IPS DF 19.7 (cell line): ENCODE measurements around the gene IGF2R.

Source experiments
- DNase-seq: peaks from one replicate; pipeline ENCODE4 v3.0.0-alpha.2; 2013; ENCODE audit warnings: low read depth, low spot score

IGF2R gene

GRCh38 chr6:160042788-160043301 is 74.0 kb downstream of the IGF2R start:
- no peak for DNase-seq

- no peak for DNase-seq
Observed at GRCh38 chr6:160043784-160044183, 74.9 kb downstream of the IGF2R start.

- DNase-seq = no peak
Observed at GRCh38 chr6:160044687-160045086, 75.8 kb downstream of the IGF2R start.

- no peak for DNase-seq
Observed at GRCh38 chr6:160048471-160048870, 79.6 kb downstream of the IGF2R start.

- DNase-seq = no peak
Observed at GRCh38 chr6:160049346-160049745, 80.5 kb downstream of the IGF2R start.

GRCh38 chr6:160050022-160050421 is 81.1 kb downstream of the IGF2R start:
- DNase-seq = no peak

- no peak for DNase-seq
Observed at GRCh38 chr6:160051390-160051789, 82.5 kb downstream of the IGF2R start.

- DNase-seq = no peak
Observed at GRCh38 chr6:160054271-160054670, 85.4 kb downstream of the IGF2R start.

GRCh38 chr6:160054913-160055312 is 86.0 kb downstream of the IGF2R start:
- DNase-seq = no peak

GRCh38 chr6:160055378-160055777 is 86.5 kb downstream of the IGF2R start:
- DNase-seq = no peak

- no peak for DNase-seq
Observed at GRCh38 chr6:160055813-160056212, 86.9 kb downstream of the IGF2R start.

GRCh38 chr6:160057080-160057479 is 88.2 kb downstream of the IGF2R start:
- DNase-seq = no peak

GRCh38 chr6:160058603-160059215 is 89.8 kb downstream of the IGF2R start:
- DNase-seq = no peak

GRCh38 chr6:160060221-160060620 is 91.3 kb downstream of the IGF2R start:
- no peak for DNase-seq

- DNase-seq = no peak
Observed at GRCh38 chr6:160060920-160061447, 92.1 kb downstream of the IGF2R start.

- DNase-seq = no peak
Observed at GRCh38 chr6:160063771-160064413, 95.0 kb downstream of the IGF2R start.

- no peak for DNase-seq
Observed at GRCh38 chr6:160065200-160065599, 96.3 kb downstream of the IGF2R start.

- no peak for DNase-seq
Observed at GRCh38 chr6:160067564-160067963, 98.7 kb downstream of the IGF2R start.

- no peak for DNase-seq
Observed at GRCh38 chr6:160068346-160068745, 99.5 kb downstream of the IGF2R start.

GRCh38 chr6:160069050-160069454 is 100.2 kb downstream of the IGF2R start:
- DNase-seq = no peak

- DNase-seq = no peak
Observed at GRCh38 chr6:160069459-160069858, 100.6 kb downstream of the IGF2R start.

GRCh38 chr6:160070427-160070826 is 101.5 kb downstream of the IGF2R start:
- no peak for DNase-seq

GRCh38 chr6:160070831-160071230 is 101.9 kb downstream of the IGF2R start:
- DNase-seq = no peak
